Endodermal cell (in vitro differentiated cells): ENCODE measurements around the gene SPDEF. TPM values are rescaled to one million over a fixed set of nuclear protein-coding genes. Genes with fewer than 3 reads are reported as not detected.

Source experiments
- DNase-seq: peaks from one replicate; pipeline ENCODE4 v3.0.0-alpha.2; 2017
- H3K27ac ChIP-seq: 2 replicates; pipeline ENCODE4 v1.5.1; 2013; ENCODE audit warnings: mild to moderate bottlenecking, low read depth, low read length, moderate library complexity
- H3K27me3 ChIP-seq: 2 replicates; pipeline ENCODE4 v1.6.1; 2013; ENCODE audit warnings: mild to moderate bottlenecking, low read length, moderate library complexity; ENCODE audit not compliant: insufficient read depth, control insufficient read depth, poor library complexity, severe bottlenecking
- H3K36me3 ChIP-seq: 2 replicates; pipeline ENCODE4 v1.7.0; 2013; ENCODE audit warnings: mild to moderate bottlenecking, low read length, moderate library complexity; ENCODE audit not compliant: control insufficient read depth, insufficient read depth
- H3K4me1 ChIP-seq: one replicate; pipeline ENCODE4 v1.7.0; 2013; ENCODE audit warnings: low read length; ENCODE audit not compliant: control insufficient read depth, insufficient read depth
- H3K4me3 ChIP-seq: 2 replicates; pipeline ENCODE4 v1.5.1; 2013; ENCODE audit warnings: mild to moderate bottlenecking, low read length, moderate library complexity
- H3K9ac ChIP-seq: 2 replicates; pipeline ENCODE4 v1.6.1; 2013; ENCODE audit warnings: mild to moderate bottlenecking, low read length, moderate library complexity; ENCODE audit not compliant: poor library complexity, severe bottlenecking; ENCODE audit errors: extremely low read depth
- H3K9me3 ChIP-seq: 2 replicates; pipeline ENCODE4 v1.6.1; 2013; ENCODE audit warnings: mild to moderate bottlenecking, low read length, moderate library complexity; ENCODE audit not compliant: control insufficient read depth
- H3K27ac Mint-ChIP-seq: 2 replicates; pipeline ENCODE4 v1.8.0; 2020; ENCODE audit warnings: mixed read lengths
- H3K27me3 Mint-ChIP-seq: 2 replicates; pipeline ENCODE4 v1.8.0; 2021; ENCODE audit warnings: mild to moderate bottlenecking, mixed read lengths; ENCODE audit not compliant: insufficient read depth
- H3K36me3 Mint-ChIP-seq: 2 replicates; pipeline ENCODE4 v1.8.0; 2020; ENCODE audit warnings: low read depth, mixed read lengths
- H3K4me1 Mint-ChIP-seq: 2 replicates; pipeline ENCODE4 v1.8.0; 2020; ENCODE audit warnings: mixed read lengths
- H3K4me3 Mint-ChIP-seq: 2 replicates; pipeline ENCODE4 v1.8.0; 2020; ENCODE audit warnings: mild to moderate bottlenecking, moderate library complexity, mixed read lengths
- H3K9me3 Mint-ChIP-seq: 2 replicates; pipeline ENCODE4 v1.8.0; 2020; ENCODE audit warnings: mild to moderate bottlenecking, mixed read lengths
- WGBS, 2 experiments: methylation state at CpG; one replicate each; pipeline versions ENCODE4 v1.1.5 to v1.1.7; 2013; ENCODE audit warnings: missing lambda C conversion rate in 2 of 2, mixed read lengths in 1 of 2; ENCODE audit not compliant: insufficient coverage in 1 of 2, insufficient read length in 1 of 2; 5-methylcytosine and 5-hydroxymethylcytosine counted together
- total RNA-seq, 2 donors: library from RNA; stranded (reverse); fragmentation: NEBNext Ultra II Directional in 1 of 2; extraction: Animal tissue kit (Norgen Biotek cat#: 25700) in 1 of 2; gene quantifications; 2 replicates in 1 of 2; 3 replicates in 1 of 2; pipeline ENCODE4 v1.2.1, GENCODE V29; 2021
- TF ChIP-seq, protein P1 (sequence below): fragments of 200-600 bp; sonication (generic); conservative IDR thresholded peaks from 2 replicates; pipeline ENCODE4 v1.5.0; 2021; ENCODE audit warnings: antibody characterized with exemption, mild to moderate bottlenecking

The SPDEF gene
- total RNA-seq, 2 donors from 2014 or later = 1.1 to 2.6 TPM

DNA sequence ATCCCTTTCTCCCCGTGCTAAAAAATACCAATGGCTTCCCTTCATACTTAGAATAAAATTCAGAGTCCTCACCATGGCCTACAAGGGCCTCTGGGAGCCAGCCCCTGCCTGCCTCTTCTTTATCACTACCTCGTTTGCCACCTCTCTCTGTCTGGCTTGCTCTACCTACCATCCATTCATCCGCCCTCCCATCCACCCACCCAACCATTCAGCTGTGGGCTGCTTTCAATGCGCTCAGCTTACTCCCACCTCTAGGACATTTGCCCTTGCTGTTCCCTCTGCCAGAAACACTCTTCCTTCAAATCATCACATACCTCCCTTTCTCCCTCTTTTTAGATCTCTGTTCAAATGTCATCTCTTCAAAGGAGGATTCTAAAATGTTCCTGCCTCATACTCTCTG is 45.8 kb downstream of the SPDEF start:
- 86 to 93% methylated on average over 3 to 4 of the region's 4 CpGs for WGBS, 2 experiments
- TF ChIP-seq, protein P1, sequence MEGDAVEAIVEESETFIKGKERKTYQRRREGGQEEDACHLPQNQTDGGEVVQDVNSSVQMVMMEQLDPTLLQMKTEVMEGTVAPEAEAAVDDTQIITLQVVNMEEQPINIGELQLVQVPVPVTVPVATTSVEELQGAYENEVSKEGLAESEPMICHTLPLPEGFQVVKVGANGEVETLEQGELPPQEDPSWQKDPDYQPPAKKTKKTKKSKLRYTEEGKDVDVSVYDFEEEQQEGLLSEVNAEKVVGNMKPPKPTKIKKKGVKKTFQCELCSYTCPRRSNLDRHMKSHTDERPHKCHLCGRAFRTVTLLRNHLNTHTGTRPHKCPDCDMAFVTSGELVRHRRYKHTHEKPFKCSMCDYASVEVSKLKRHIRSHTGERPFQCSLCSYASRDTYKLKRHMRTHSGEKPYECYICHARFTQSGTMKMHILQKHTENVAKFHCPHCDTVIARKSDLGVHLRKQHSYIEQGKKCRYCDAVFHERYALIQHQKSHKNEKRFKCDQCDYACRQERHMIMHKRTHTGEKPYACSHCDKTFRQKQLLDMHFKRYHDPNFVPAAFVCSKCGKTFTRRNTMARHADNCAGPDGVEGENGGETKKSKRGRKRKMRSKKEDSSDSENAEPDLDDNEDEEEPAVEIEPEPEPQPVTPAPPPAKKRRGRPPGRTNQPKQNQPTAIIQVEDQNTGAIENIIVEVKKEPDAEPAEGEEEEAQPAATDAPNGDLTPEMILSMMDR = no peak
- Mint-ChIP-seq H3K36me3 (peaks cover 1% of the 10 kb centered on the region), H3K27ac (no peak overlapping the region), H3K4me3 (no peak overlapping the region), H3K27me3 (peaks cover 43% of the 10 kb centered on the region), H3K9me3 (peaks cover 8% of the 10 kb centered on the region), H3K4me1 (peaks cover 37% of the 10 kb centered on the region)
- Histone ChIP-seq H3K27ac (no peak overlapping the region), H3K27me3 (peaks cover 24% of the 10 kb centered on the region), H3K36me3 (no peaks in the 10 kb centered on the region), H3K9ac (no peak overlapping the region), H3K4me3 (no peak overlapping the region), H3K9me3 (peaks cover 3% of the 10 kb centered on the region), H3K4me1 (peaks cover 20% of the 10 kb centered on the region)
- peak; percentile 18 for DNase-seq

DNA sequence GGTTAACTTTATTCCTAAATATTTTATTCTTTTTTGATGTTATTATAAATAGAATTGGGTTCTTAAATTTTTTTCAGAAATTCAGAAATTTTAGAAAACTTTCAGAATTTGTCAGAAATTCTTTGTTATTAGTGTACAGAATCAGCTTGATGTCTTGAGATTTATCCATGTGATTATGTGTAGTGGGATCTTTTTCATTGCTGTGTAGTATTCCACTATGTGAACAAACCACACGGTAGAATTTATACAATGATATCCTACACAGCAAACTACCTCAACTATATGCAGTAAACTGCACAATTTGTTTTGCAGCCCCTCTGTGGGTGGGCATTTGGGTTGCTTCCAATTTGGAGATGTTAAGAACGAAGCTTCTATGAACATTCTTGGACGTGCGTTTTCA is 46.3 kb downstream of the SPDEF start:
- 96 to 100% methylated on average over 3 to 4 of the region's 4 CpGs for WGBS, 2 experiments
- H3K4me3 Mint-ChIP-seq = no peak overlapping the region
- peaks cover 1% of the 10 kb centered on the region for H3K36me3 Mint-ChIP-seq

DNA sequence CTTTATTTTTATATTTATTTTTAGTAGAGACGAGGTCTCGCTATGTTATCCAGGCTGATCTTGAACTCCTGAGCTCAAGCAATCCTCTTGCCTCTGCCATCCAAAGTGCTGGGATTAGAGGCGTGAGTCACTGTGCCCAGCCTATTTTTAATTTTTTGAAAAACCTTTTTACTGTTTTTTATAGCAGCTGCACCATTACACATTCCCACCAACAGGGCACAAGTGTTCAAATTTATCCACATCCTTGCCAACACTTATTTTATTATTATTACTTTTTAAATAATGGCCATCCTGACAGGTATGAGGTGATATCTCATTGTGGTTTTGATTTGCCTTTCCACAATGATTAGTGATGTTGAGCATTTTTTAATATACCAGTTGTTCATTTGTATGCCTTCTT is 47.7 kb downstream of the SPDEF start:
- WGBS, 2 experiments = 91 to 100% methylated on average over 3 of the region's 3 CpGs
- Histone ChIP-seq H3K4me1 (peaks cover 12% of the 10 kb centered on the region), H3K4me3 (no peak overlapping the region), H3K36me3 (no peaks in the 10 kb centered on the region), H3K9ac (no peak overlapping the region), H3K27ac (no peak overlapping the region), H3K27me3 (peaks cover 9% of the 10 kb centered on the region), H3K9me3 (peaks cover 3% of the 10 kb centered on the region)
- peaks cover 8% of the 10 kb centered on the region for H3K9me3 Mint-ChIP-seq
- TF ChIP-seq, protein P1 = peak; percentile 50
- H3K27me3 Mint-ChIP-seq = peaks cover 26% of the 10 kb centered on the region
- peaks cover 25% of the 10 kb centered on the region for H3K4me1 Mint-ChIP-seq
- DNase-seq = no peak
- no peak overlapping the region for H3K4me3 Mint-ChIP-seq
- no peak overlapping the region for H3K27ac Mint-ChIP-seq
- H3K36me3 Mint-ChIP-seq = peaks cover 1% of the 10 kb centered on the region

More for the DNA sequence above, 46.3 kb downstream of the SPDEF start:
- H3K4me3 ChIP-seq = no peak overlapping the region
- peaks cover 37% of the 10 kb centered on the region for H3K4me1 Mint-ChIP-seq
- H3K9me3 Mint-ChIP-seq = peaks cover 8% of the 10 kb centered on the region
- peaks cover 3% of the 10 kb centered on the region for H3K9me3 ChIP-seq
- H3K27ac ChIP-seq = no peak overlapping the region
- H3K36me3 ChIP-seq = no peaks in the 10 kb centered on the region
- no peak overlapping the region for H3K9ac ChIP-seq
- no peak overlapping the region for H3K27ac Mint-ChIP-seq
- TF ChIP-seq, protein P1 = no peak
- peaks cover 18% of the 10 kb centered on the region for H3K4me1 ChIP-seq
- peak; percentile 5 for DNase-seq
- peaks cover 19% of the 10 kb centered on the region for H3K27me3 ChIP-seq
- peaks cover 39% of the 10 kb centered on the region for H3K27me3 Mint-ChIP-seq
